ENCODE measurements around the gene IGSF8. TPM values are rescaled to one million over a fixed set of nuclear protein-coding genes. Genes with fewer than 3 reads are reported as not detected.
A peak's percentile ranks its signal among the peaks of the same experiment; 100 is the strongest.

IGSF8 gene
- polyA plus RNA-seq (2013, experiment 1 of 2): 12.3 TPM
- 12.6 TPM for polyA plus RNA-seq (2013, experiment 2 of 2)

GRCh38 chr1:160097911-160098851 is at the start of gene IGSF8:
Gene IGSF8, minus strand, starts transcription at chr1:160098619. Its CDS starts 147 bp downstream, at chr1:160098472.
- Histone ChIP-seq H2BK15ac (ENCODE audit: low read length) (no peak within 1 kb of the TSS), H3K14ac (ENCODE audit: low read length) (no peak within 1 kb of the TSS), H3K27me3 (ENCODE audit: control insufficient read depth in 3 of 3, insufficient read depth in 3 of 3, low read depth in 1 of 3, low read length in 3 of 3) (no peaks in the 10 kb centered on the region), H3K27ac (replicated peaks; ENCODE audit: low read length) (no peak within 1 kb of the TSS), H3K36me3 (replicated peaks in 1 of 2; ENCODE audit: control insufficient read depth in 2 of 2, insufficient read depth in 2 of 2, low read length in 2 of 2) (peaks cover 0 to 8% of the 10 kb centered on the region in 2 donors), H3K18ac (ENCODE audit: low read length) (peak within 1 kb of the TSS; percentile 92), H3K9me3 (replicated peaks in 1 of 2; ENCODE audit: control insufficient read depth in 2 of 2, insufficient read depth in 1 of 2, low read depth in 1 of 2, low read length in 2 of 2) (no peaks in the 10 kb centered on the region), H3K9ac (ENCODE audit: low read depth, low read length, poor library complexity) (peak within 1 kb of the TSS; percentile 92), H3K4me3 (ENCODE audit: low read length in 2 of 2) (peak within 1 kb of the TSS; percentile 59 to 84), H2AK5ac (ENCODE audit: low read depth, low read length) (peak within 1 kb of the TSS; percentile 12), H3K4ac (ENCODE audit: low read length) (no peak within 1 kb of the TSS), H2BK5ac (ENCODE audit: low read length) (no peak within 1 kb of the TSS), H3K4me2 (ENCODE audit: insufficient read depth, low read length, poor library complexity, severe bottlenecking) (peak within 1 kb of the TSS; percentile 96), H3K79me1 (ENCODE audit: low read depth, low read length) (no peaks in the 10 kb centered on the region), H3K4me1 (ENCODE audit: control insufficient read depth in 2 of 2, insufficient read depth in 1 of 2, low read depth in 1 of 2, low read length in 2 of 2) (peaks cover 29 to 46% of the 10 kb centered on the region in 2 donors), H4K91ac (ENCODE audit: low read depth, low read length, poor library complexity) (no peak within 1 kb of the TSS), H3K23ac (ENCODE audit: low read depth, low read length, poor library complexity) (peak within 1 kb of the TSS; percentile 62), H2BK12ac (ENCODE audit: low read length) (no peak within 1 kb of the TSS), H4K8ac (ENCODE audit: low read depth, low read length) (no peak within 1 kb of the TSS), H2BK120ac (ENCODE audit: low read depth, low read length) (no peak within 1 kb of the TSS), H2AFZ (ENCODE audit: low read length) (peak within 1 kb of the TSS; percentile 94)
- WGBS, 2 donors (ENCODE audit: extremely low coverage in 2 of 2, insufficient read length in 2 of 2, insufficient replicate concordance in 1 of 2): no CpG with 5 or more reads among the region's 64 CpGs
- DNase-seq (ENCODE audit: low spot score): peak; percentile 86

DNA sequence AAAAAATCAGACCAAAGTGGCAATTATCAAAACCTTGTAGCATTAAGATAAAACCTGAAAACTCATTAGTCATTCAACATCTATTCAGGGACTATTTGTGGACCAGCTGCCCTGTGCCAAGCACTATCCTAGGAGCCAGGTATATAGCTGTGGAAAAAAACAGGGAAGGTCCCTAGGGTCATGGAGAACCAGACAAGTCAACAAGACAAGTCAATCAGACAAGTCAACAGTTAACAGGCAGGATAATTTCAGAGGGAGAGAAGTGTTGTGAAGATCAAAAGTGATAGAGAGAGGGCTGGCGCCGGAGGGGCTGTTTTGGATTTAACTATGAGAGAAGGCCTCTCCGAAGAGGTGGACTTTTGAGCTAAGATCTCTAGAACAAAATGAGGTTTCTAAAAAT is 49.7 kb upstream of the IGSF8 start:
- Histone ChIP-seq H3K4ac (ENCODE audit: low read length) (no peak overlapping the region), H3K9ac (ENCODE audit: low read depth, low read length, poor library complexity) (no peak overlapping the region), H3K9me3 (replicated peaks in 1 of 2; ENCODE audit: control insufficient read depth in 2 of 2, insufficient read depth in 1 of 2, low read depth in 1 of 2, low read length in 2 of 2) (peaks cover 0 to under 1% of the 10 kb centered on the region in 2 donors), H2BK15ac (ENCODE audit: low read length) (no peak overlapping the region), H3K27ac (replicated peaks; ENCODE audit: low read length) (no peak overlapping the region), H2BK12ac (ENCODE audit: low read length) (no peak overlapping the region), H3K4me3 (ENCODE audit: low read length in 2 of 2) (no peak overlapping the region), H3K23ac (ENCODE audit: low read depth, low read length, poor library complexity) (no peak overlapping the region), H2BK5ac (ENCODE audit: low read length) (no peak overlapping the region), H2BK120ac (ENCODE audit: low read depth, low read length) (no peak overlapping the region), H4K8ac (ENCODE audit: low read depth, low read length) (no peak overlapping the region), H3K4me2 (ENCODE audit: insufficient read depth, low read length, poor library complexity, severe bottlenecking) (no peak overlapping the region), H3K27me3 (ENCODE audit: control insufficient read depth in 3 of 3, insufficient read depth in 3 of 3, low read depth in 1 of 3, low read length in 3 of 3) (peaks cover 0 to 1% (median 0%) of the 10 kb centered on the region in 3 experiments), H2AK5ac (ENCODE audit: low read depth, low read length) (no peak overlapping the region), H4K91ac (ENCODE audit: low read depth, low read length, poor library complexity) (no peak overlapping the region), H3K79me1 (ENCODE audit: low read depth, low read length) (no peaks in the 10 kb centered on the region), H3K18ac (ENCODE audit: low read length) (no peak overlapping the region), H3K14ac (ENCODE audit: low read length) (no peak overlapping the region), H2AFZ (ENCODE audit: low read length) (no peak overlapping the region), H3K36me3 (replicated peaks in 1 of 2; ENCODE audit: control insufficient read depth in 2 of 2, insufficient read depth in 2 of 2, low read length in 2 of 2) (no peaks in the 10 kb centered on the region), H3K4me1 (ENCODE audit: control insufficient read depth in 2 of 2, insufficient read depth in 1 of 2, low read depth in 1 of 2, low read length in 2 of 2) (peaks cover 0 to 2% of the 10 kb centered on the region in 2 donors)
- no CpG with 5 or more reads among the region's 3 CpGs for WGBS, 2 donors (ENCODE audit: extremely low coverage in 2 of 2, insufficient read length in 2 of 2, insufficient replicate concordance in 1 of 2)
- no peak for DNase-seq (ENCODE audit: low spot score)

- no peak overlapping the region for H3K14ac ChIP-seq (ENCODE audit: low read length)
- H3K9me3 ChIP-seq (replicated peaks in 1 of 2; ENCODE audit: control insufficient read depth in 2 of 2, insufficient read depth in 1 of 2, low read depth in 1 of 2, low read length in 2 of 2): peaks cover 0 to 3% of the 10 kb centered on the region in 2 donors
- peaks cover 0 to 7% of the 10 kb centered on the region in 2 donors for H3K36me3 ChIP-seq (replicated peaks in 1 of 2; ENCODE audit: control insufficient read depth in 2 of 2, insufficient read depth in 2 of 2, low read length in 2 of 2)
- no peak overlapping the region for H3K4ac ChIP-seq (ENCODE audit: low read length)
- no peak overlapping the region for H4K91ac ChIP-seq (ENCODE audit: low read depth, low read length, poor library complexity)
- no peak overlapping the region for H2BK12ac ChIP-seq (ENCODE audit: low read length)
- no peak overlapping the region for H2AK5ac ChIP-seq (ENCODE audit: low read depth, low read length)
- H3K27me3 ChIP-seq (ENCODE audit: control insufficient read depth in 3 of 3, insufficient read depth in 3 of 3, low read depth in 1 of 3, low read length in 3 of 3): no peaks in the 10 kb centered on the region
- H3K18ac ChIP-seq (ENCODE audit: low read length): no peak overlapping the region
- peaks cover 0 to 2% of the 10 kb centered on the region in 2 donors for H3K4me1 ChIP-seq (ENCODE audit: control insufficient read depth in 2 of 2, insufficient read depth in 1 of 2, low read depth in 1 of 2, low read length in 2 of 2)
- no peak overlapping the region for H4K8ac ChIP-seq (ENCODE audit: low read depth, low read length)
- DNase-seq (ENCODE audit: low spot score): no peak
- no peak overlapping the region for H2BK5ac ChIP-seq (ENCODE audit: low read length)
- H3K4me2 ChIP-seq (ENCODE audit: insufficient read depth, low read length, poor library complexity, severe bottlenecking): no peak overlapping the region
- H2AFZ ChIP-seq (ENCODE audit: low read length): no peak overlapping the region
- no peaks in the 10 kb centered on the region for H3K79me1 ChIP-seq (ENCODE audit: low read depth, low read length)
- H3K27ac ChIP-seq (replicated peaks; ENCODE audit: low read length): no peak overlapping the region
- H3K9ac ChIP-seq (ENCODE audit: low read depth, low read length, poor library complexity): no peak overlapping the region
- H2BK120ac ChIP-seq (ENCODE audit: low read depth, low read length): no peak overlapping the region
- H2BK15ac ChIP-seq (ENCODE audit: low read length): no peak overlapping the region
- no CpG with 5 or more reads among the region's 14 CpGs for WGBS, 2 donors (ENCODE audit: extremely low coverage in 2 of 2, insufficient read length in 2 of 2, insufficient replicate concordance in 1 of 2)
- no peak overlapping the region for H3K4me3 ChIP-seq (ENCODE audit: low read length in 2 of 2)
- H3K23ac ChIP-seq (ENCODE audit: low read depth, low read length, poor library complexity): no peak overlapping the region
Observed at GRCh38 chr1:160146107-160146506, 47.7 kb upstream of the IGSF8 start.

GRCh38 chr1:160144921-160145320 is 46.5 kb upstream of the IGSF8 start:
- peaks cover 0 to 2% of the 10 kb centered on the region in 2 donors for H3K4me1 ChIP-seq (ENCODE audit: control insufficient read depth in 2 of 2, insufficient read depth in 1 of 2, low read depth in 1 of 2, low read length in 2 of 2)
- no peaks in the 10 kb centered on the region for H3K27me3 ChIP-seq (ENCODE audit: control insufficient read depth in 3 of 3, insufficient read depth in 3 of 3, low read depth in 1 of 3, low read length in 3 of 3)
- H3K23ac ChIP-seq (ENCODE audit: low read depth, low read length, poor library complexity): no peak overlapping the region
- no peaks in the 10 kb centered on the region for H3K79me1 ChIP-seq (ENCODE audit: low read depth, low read length)
- no peak overlapping the region for H2BK5ac ChIP-seq (ENCODE audit: low read length)
- DNase-seq (ENCODE audit: low spot score): no peak
- no peak overlapping the region for H2BK15ac ChIP-seq (ENCODE audit: low read length)
- H3K14ac ChIP-seq (ENCODE audit: low read length): no peak overlapping the region
- H2BK12ac ChIP-seq (ENCODE audit: low read length): no peak overlapping the region
- H3K18ac ChIP-seq (ENCODE audit: low read length): no peak overlapping the region
- no peak overlapping the region for H2BK120ac ChIP-seq (ENCODE audit: low read depth, low read length)
- H4K91ac ChIP-seq (ENCODE audit: low read depth, low read length, poor library complexity): no peak overlapping the region
- no peak overlapping the region for H3K9ac ChIP-seq (ENCODE audit: low read depth, low read length, poor library complexity)
- peaks cover 0 to 15% of the 10 kb centered on the region in 2 donors for H3K36me3 ChIP-seq (replicated peaks in 1 of 2; ENCODE audit: control insufficient read depth in 2 of 2, insufficient read depth in 2 of 2, low read length in 2 of 2)
- H3K4ac ChIP-seq (ENCODE audit: low read length): no peak overlapping the region
- no peak overlapping the region for H3K4me2 ChIP-seq (ENCODE audit: insufficient read depth, low read length, poor library complexity, severe bottlenecking)
- H3K4me3 ChIP-seq (ENCODE audit: low read length in 2 of 2): no peak overlapping the region
- H3K9me3 ChIP-seq (replicated peaks in 1 of 2; ENCODE audit: control insufficient read depth in 2 of 2, insufficient read depth in 1 of 2, low read depth in 1 of 2, low read length in 2 of 2): peaks cover 0 to 3% of the 10 kb centered on the region in 2 donors
- H4K8ac ChIP-seq (ENCODE audit: low read depth, low read length): no peak overlapping the region
- WGBS, 2 donors (ENCODE audit: extremely low coverage in 2 of 2, insufficient read length in 2 of 2, insufficient replicate concordance in 1 of 2): no CpG with 5 or more reads among the region's 4 CpGs
- H2AK5ac ChIP-seq (ENCODE audit: low read depth, low read length): no peak overlapping the region
- no peak overlapping the region for H2AFZ ChIP-seq (ENCODE audit: low read length)
- H3K27ac ChIP-seq (replicated peaks; ENCODE audit: low read length): peak overlapping the region; percentile 3
